Nephron (organoid): ENCODE measurements around the gene PSMD2.

Source experiments
- H3K27ac Mint-ChIP-seq, 3 experiments: 2 replicates each; pipeline ENCODE4 v1.8.0; 2020; ENCODE audit warnings: mixed read lengths in 3 of 3, mild to moderate bottlenecking in 2 of 3, moderate library complexity in 1 of 3
- H3K27me3 Mint-ChIP-seq: 2 replicates; pipeline ENCODE4 v1.8.0; 2021; ENCODE audit warnings: low read depth, mild to moderate bottlenecking, moderate library complexity, mixed read lengths
- H3K36me3 Mint-ChIP-seq: 2 replicates; pipeline ENCODE4 v1.8.0; 2020; ENCODE audit warnings: low read depth, mixed read lengths
- H3K4me1 Mint-ChIP-seq: 2 replicates; pipeline ENCODE4 v1.8.0; 2020; ENCODE audit warnings: mixed read lengths
- H3K4me3 Mint-ChIP-seq, 3 experiments: 2 replicates each; pipeline ENCODE4 v1.8.0; 2020; ENCODE audit warnings: mild to moderate bottlenecking in 3 of 3, mixed read lengths in 3 of 3, moderate library complexity in 2 of 3
- H3K9me3 Mint-ChIP-seq: 2 replicates; pipeline ENCODE4 v1.8.0; 2020; ENCODE audit warnings: mixed read lengths
- TF ChIP-seq, protein P1 (sequence below), 3 experiments: fragments of 200-600 bp; sonication (generic); IDR thresholded peaks; one replicate each; pipeline ENCODE4 v1.5.0; 2021; ENCODE audit warnings: antibody characterized with exemption in 3 of 3; ENCODE audit not compliant: unreplicated experiment in 3 of 3

The PSMD2 gene

DNA sequence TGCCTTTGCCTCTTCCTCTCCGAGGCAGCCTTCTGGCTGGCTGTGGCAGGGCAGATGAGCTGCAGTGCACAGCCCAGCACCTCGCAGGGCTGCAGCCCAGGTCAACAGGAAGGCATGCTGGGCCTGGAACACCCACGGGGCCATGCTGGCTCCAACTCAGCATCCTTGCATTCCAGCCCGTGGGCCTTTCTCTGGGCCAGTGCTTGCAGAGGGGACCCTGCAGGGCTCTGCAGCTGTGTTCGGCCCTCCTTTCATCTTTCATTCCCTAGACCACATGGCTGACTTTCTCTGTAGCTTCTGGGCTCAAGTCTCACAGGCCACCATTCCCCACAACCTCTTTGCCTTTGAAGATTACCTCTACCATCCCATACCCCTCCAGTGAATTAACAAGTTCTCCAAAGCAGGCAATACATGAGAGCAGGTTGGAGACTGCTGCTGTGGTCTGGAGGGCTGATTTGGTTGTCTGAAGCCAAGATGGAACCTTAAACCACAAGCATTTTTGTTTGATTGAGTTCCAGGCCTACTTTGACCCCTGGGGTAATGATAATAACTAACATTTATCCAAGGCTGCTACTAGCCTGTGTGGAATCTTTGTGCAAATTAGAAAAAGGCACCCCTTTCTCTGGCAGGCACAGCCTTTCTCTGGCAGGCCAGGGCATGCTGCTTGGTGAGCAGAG, 44.3 kb downstream of the PSMD2 start:
- TF ChIP-seq, protein P1, sequence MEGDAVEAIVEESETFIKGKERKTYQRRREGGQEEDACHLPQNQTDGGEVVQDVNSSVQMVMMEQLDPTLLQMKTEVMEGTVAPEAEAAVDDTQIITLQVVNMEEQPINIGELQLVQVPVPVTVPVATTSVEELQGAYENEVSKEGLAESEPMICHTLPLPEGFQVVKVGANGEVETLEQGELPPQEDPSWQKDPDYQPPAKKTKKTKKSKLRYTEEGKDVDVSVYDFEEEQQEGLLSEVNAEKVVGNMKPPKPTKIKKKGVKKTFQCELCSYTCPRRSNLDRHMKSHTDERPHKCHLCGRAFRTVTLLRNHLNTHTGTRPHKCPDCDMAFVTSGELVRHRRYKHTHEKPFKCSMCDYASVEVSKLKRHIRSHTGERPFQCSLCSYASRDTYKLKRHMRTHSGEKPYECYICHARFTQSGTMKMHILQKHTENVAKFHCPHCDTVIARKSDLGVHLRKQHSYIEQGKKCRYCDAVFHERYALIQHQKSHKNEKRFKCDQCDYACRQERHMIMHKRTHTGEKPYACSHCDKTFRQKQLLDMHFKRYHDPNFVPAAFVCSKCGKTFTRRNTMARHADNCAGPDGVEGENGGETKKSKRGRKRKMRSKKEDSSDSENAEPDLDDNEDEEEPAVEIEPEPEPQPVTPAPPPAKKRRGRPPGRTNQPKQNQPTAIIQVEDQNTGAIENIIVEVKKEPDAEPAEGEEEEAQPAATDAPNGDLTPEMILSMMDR (IDR thresholded peaks at IDR 0.05; ENCODE audit: unreplicated experiment in 3 of 3) = no peak
- H3K9me3 Mint-ChIP-seq = no peaks in the 10 kb centered on the region
- H3K27me3 Mint-ChIP-seq = no peaks in the 10 kb centered on the region
- peak overlapping the region in 2 of 3 experiments; percentile 61 to 73 for H3K27ac Mint-ChIP-seq
- H3K4me3 Mint-ChIP-seq = peak overlapping the region in 1 of 3 experiments; percentile 33
- H3K36me3 Mint-ChIP-seq = peaks cover 19% of the 10 kb centered on the region
- H3K4me1 Mint-ChIP-seq = peaks cover 39% of the 10 kb centered on the region

DNA sequence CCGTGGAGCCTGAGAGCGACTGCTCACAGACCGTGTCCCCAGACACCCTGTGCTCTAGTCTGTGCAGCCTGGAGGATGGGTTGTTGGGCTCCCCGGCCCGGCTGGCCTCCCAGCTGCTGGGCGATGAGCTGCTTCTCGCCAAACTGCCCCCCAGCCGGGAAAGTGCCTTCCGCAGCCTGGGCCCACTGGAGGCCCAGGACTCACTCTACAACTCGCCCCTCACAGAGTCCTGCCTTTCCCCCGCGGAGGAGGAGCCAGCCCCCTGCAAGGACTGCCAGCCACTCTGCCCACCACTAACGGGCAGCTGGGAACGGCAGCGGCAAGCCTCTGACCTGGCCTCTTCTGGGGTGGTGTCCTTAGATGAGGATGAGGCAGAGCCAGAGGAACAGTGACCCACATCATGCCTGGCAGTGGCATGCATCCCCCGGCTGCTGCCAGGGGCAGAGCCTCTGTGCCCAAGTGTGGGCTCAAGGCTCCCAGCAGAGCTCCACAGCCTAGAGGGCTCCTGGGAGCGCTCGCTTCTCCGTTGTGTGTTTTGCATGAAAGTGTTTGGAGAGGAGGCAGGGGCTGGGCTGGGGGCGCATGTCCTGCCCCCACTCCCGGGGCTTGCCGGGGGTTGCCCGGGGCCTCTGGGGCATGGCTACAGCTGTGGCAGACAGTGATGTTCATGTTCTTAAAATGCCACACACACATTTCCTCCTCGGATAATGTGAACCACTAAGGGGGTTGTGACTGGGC, 45.7 kb downstream of the PSMD2 start:
- Mint-ChIP-seq H3K36me3 (peaks cover 19% of the 10 kb centered on the region), H3K27ac (peak overlapping the region in 1 of 3 experiments; percentile 72), H3K9me3 (no peaks in the 10 kb centered on the region), H3K27me3 (no peaks in the 10 kb centered on the region), H3K4me1 (peaks cover 38% of the 10 kb centered on the region), H3K4me3 (no peak overlapping the region)
- TF ChIP-seq, protein P1 (IDR thresholded peaks at IDR 0.05; ENCODE audit: unreplicated experiment in 3 of 3) = no peak

DNA sequence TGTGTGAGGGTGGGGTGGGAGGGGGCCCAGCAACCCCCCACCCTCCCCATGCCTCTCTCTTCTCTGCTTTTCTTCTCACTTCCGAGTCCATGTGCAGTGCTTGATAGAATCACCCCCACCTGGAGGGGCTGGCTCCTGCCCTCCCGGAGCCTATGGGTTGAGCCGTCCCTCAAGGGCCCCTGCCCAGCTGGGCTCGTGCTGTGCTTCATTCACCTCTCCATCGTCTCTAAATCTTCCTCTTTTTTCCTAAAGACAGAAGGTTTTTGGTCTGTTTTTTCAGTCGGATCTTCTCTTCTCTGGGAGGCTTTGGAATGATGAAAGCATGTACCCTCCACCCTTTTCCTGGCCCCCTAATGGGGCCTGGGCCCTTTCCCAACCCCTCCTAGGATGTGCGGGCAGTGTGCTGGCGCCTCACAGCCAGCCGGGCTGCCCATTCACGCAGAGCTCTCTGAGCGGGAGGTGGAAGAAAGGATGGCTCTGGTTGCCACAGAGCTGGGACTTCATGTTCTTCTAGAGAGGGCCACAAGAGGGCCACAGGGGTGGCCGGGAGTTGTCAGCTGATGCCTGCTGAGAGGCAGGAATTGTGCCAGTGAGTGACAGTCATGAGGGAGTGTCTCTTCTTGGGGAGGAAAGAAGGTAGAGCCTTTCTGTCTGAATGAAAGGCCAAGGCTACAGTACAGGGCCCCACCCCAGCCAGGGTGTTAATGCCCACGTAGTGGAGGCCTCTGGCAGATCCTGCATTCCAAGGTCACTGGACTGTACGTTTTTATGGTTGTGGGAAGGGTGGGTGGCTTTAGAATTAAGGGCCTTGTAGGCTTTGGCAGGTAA, 46.5 kb downstream of the PSMD2 start:
- peak overlapping the region; percentile 72 to 87 (median 86) for H3K27ac Mint-ChIP-seq
- H3K27me3 Mint-ChIP-seq = no peaks in the 10 kb centered on the region
- H3K4me1 Mint-ChIP-seq = peaks cover 42% of the 10 kb centered on the region
- H3K9me3 Mint-ChIP-seq = no peaks in the 10 kb centered on the region
- H3K4me3 Mint-ChIP-seq = peak overlapping the region; percentile 30 to 54 (median 37)
- TF ChIP-seq, protein P1 (IDR thresholded peaks at IDR 0.05; ENCODE audit: unreplicated experiment in 3 of 3) = peak; percentile 40 to 56 (median 42)
- H3K36me3 Mint-ChIP-seq = peaks cover 19% of the 10 kb centered on the region

DNA sequence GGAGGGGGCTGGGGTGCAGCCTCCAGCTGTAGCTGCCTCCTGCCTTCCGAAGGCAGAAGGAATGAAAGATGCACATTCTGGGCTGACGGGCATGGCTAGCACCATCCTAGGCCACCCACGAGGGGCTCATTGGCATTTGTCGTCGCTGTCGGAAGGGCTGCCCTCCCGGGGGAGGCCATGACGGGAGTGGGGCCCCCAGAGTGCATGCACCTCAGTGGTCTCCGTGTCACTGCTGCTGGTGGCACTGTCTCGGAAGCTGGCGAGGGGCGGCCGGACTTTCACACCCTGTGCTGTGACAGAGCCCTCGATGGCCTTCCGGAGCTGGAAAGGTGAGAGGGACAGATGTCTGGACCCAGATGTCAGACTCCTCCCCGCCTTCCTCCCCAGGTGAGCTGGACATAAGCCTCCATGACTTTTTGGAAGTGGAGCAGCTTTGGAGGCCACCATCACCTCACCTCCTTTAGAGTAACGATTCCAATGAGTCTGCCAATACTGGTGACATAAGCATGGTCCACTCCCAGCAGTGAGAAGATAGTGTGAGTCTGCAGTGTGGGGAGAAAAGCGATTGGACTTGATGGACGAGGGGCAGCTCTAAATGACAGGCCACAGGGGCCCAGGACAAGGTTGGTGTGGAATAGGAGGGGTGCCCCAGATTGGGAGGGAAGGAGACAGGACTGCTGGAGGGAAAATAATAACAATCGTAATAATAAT, 47.6 kb downstream of the PSMD2 start:
- Mint-ChIP-seq H3K4me1 (peaks cover 52% of the 10 kb centered on the region), H3K4me3 (no peak overlapping the region), H3K27me3 (no peaks in the 10 kb centered on the region), H3K36me3 (peaks cover 22% of the 10 kb centered on the region), H3K9me3 (no peaks in the 10 kb centered on the region), H3K27ac (peak overlapping the region; percentile 80 to 96 (median 89))
- TF ChIP-seq, protein P1 (IDR thresholded peaks at IDR 0.05; ENCODE audit: unreplicated experiment in 3 of 3) = no peak

DNA sequence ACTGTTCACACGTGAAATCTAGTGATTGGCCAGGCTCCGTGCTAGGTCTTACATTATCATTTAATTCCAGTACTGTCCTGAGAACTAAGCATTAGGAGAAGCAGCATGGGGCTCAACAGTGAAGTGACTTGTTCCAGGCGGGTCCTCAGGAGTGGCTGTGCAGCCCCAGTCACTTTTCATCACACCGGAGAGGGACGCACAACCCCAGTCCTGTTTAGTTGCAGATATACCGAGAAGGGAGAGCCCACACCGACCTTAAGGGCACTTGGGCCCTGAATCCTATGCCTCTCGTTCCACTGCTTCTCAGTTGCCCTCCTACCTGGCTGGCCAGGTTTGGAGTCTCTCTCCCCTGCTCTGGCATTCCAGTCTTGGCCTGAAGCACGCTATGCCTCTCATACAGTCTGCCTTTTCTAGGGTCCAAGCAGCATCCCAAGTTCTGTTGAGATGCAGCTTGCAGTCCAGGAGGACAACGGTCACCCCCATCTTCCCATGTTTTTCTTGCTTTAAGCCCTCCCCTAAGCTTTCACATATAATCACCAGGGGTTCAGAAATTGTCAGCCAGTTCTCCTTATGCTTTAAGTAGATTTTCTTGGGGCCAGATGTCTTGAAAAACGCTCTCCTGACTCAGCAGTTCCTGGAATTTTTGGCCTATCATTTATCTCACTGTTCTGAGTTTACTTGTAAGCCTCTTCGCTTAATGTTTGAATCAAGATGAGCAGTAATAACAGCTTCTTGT, 48.4 kb downstream of the PSMD2 start:
- H3K27ac Mint-ChIP-seq = peak overlapping the region; percentile 80 to 96 (median 89)
- H3K9me3 Mint-ChIP-seq = no peaks in the 10 kb centered on the region
- peaks cover 61% of the 10 kb centered on the region for H3K4me1 Mint-ChIP-seq
- TF ChIP-seq, protein P1 (IDR thresholded peaks at IDR 0.05; ENCODE audit: unreplicated experiment in 3 of 3) = no peak
- H3K27me3 Mint-ChIP-seq = no peaks in the 10 kb centered on the region
- H3K4me3 Mint-ChIP-seq = peak overlapping the region in 2 of 3 experiments; percentile 7 to 8
- peaks cover 28% of the 10 kb centered on the region for H3K36me3 Mint-ChIP-seq
